AG09309 (cell line): ENCODE measurements around the gene STMN3.

ENCODE experiments used
- DNase-seq: peaks from one replicate; pipeline ENCODE4 v3.0.0-alpha.2; 2010; ENCODE audit warnings: low read depth
- H3K4me3 ChIP-seq: 2 replicates; pipeline ENCODE4 v1.5.1; 2011; ENCODE audit warnings: mild to moderate bottlenecking, low read depth, low read length, moderate library complexity; ENCODE audit not compliant: control insufficient read depth
- CTCF ChIP-seq: IDR thresholded peaks from 2 replicates; pipeline ENCODE4 v1.5.1; 2011; ENCODE audit warnings: mild to moderate bottlenecking, low read depth, low read length, inconsistent platforms; ENCODE audit not compliant: insufficient read depth, control insufficient read depth; ENCODE audit errors: missing control alignments

The STMN3 gene

DNA sequence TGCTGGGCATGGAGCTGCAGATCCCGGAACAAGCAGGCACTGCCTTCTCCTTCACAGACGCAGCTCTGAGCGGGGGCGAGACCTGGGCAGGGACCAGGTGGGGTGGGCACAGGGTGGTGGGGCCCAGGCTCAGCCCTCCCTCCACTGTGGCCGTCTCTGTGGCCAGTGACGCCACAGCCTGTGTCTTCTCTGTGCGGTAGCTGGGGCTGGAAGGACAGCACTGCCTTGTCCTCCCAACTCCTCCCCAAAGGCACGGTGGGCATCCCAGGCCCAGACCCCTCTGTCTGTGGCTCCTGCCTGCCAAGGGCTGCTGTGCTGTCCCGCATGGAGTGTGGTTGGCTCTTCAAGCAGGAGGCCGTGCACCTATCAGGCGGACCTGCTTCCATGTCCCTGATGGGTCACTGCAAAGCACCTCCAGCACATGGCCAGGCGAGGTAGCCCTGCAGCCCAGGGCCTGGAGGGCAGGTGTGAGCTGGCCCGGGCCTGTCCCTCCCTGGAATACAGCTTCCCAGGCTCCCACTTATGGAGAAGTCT, 28.5 kb upstream of the STMN3 start:
- H3K4me3 ChIP-seq, result no peak overlapping the region
- no peak for DNase-seq
- no peak for TF ChIP-seq CTCF

- no peak for DNase-seq
- no peak for TF ChIP-seq CTCF
- no peak overlapping the region for H3K4me3 ChIP-seq
Observed at GRCh38 chr20:63680857-63681608, 27.8 kb upstream of the STMN3 start.

DNA sequence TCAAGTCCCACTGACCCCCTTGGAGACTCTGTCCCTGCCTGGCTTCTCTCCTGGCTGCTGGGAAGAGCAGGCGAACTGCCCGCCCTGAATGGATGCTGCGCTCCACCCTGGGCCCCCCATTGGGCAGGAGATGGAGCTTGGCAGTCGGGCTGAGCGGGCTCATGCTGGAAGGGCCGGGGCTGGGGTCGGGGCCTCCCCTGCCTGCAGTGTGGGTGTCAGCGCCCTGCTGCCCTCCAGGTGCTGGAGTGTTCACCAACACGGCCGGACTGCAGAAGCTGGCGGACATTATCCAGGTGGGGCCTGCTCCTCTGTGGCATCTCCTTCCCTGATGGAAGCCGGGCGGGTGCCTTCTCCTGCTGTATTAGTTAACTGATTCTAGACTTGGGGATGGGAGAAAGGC, 27.2 kb upstream of the STMN3 start:
- no peak for TF ChIP-seq CTCF
- DNase-seq, result no peak
- no peak overlapping the region for H3K4me3 ChIP-seq

DNA sequence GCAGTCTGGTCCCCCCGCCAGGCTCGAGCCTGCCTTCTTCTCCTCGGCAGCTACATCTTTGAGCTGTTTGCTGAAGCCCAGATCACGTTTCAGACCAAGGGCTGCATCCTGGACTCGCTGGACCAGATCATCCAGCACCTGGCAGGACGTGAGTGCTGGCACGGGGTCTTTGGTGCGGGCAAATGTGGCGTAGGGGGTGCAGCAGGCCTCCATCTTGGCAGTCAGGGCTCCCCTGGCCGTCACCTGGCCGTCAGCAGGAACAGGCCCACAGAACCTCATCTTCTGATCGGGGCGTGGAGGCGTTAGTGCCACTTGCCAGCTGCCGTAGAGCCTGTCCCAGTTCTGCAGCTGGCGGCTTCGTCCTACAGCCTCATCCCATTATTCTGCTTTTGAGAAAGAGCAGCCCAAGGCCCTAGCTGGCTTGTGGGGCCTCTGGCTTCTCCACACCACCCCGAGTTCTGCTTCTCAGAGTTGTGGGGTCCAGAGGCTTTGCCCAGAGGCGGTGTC, 26.6 kb upstream of the STMN3 start:
- DNase-seq, result no peak
- no peak for TF ChIP-seq CTCF
- H3K4me3 ChIP-seq, result no peak overlapping the region

DNA sequence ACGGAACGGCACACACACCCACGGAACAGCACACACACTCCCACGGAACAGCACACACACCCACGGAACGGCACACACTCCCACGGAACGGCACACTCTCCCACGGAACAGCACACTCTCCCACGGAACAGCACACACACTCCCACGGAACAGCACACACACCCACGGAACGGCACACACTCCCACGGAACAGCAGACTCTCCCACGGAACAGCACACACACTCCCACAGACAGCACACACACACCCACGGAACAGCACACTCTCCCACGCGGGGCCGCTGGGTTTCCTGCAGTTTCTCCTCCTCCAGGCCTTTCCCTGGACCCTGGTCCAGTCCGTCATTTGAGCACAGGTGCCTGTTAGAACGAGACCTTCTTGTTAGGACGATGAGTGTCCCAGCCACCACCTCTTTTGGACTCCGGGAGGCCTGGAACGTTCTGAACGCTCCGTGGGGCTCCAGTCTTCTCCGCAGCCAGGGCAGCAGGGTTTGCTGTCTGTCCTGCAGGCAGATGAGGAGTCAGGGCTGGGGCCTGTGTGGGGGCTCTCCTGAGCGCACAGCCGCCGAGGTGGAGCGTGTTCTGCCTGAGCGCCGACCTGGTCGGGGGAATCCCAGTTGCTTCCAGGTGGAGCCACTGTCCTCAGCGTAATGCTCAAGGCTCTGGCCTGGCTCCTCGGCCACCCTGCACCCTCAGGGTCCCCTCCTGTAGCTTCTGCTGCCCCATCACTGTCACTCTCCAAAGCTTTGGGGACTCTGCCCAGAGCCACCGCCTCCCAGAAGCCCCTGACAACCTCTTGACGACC, 25.6 kb upstream of the STMN3 start:
- H3K4me3 ChIP-seq, result no peak overlapping the region
- TF ChIP-seq CTCF, result no peak
- DNase-seq, result no peak

GRCh38 chr20:63678071-63678470, 24.8 kb upstream of the STMN3 start:
- no peak for DNase-seq
- no peak for TF ChIP-seq CTCF
- no peak overlapping the region for H3K4me3 ChIP-seq
